HG03280 (cell line): ENCODE measurements around the gene PRSS35.
"Not testable (repeated sequence)": the region's sequence is repeated elsewhere in the genome, so short reads cannot be mapped to it uniquely, and the experiment has no call there.

Source experiments
- ATAC-seq: cut with Tn5 transposase; IDR thresholded peaks from one replicate; pipeline ENCODE4 v1.9.1; 2021; ENCODE audit warnings: mild to moderate bottlenecking, moderate library complexity; ENCODE audit not compliant: unreplicated experiment

PRSS35 gene

GRCh38 chr6:83511901-83512681 is at the start of gene PRSS35:
Gene PRSS35 (plus strand): TSS chr6:83512534. CDS start chr6:83523442, 10,908 bp downstream.
- no peak for ATAC-seq

GRCh38 chr6:83463886-83464285 is 48.4 kb upstream of the PRSS35 start:
- no peak for ATAC-seq

GRCh38 chr6:83464381-83465140 is 47.8 kb upstream of the PRSS35 start:
- no peak for ATAC-seq

DNA sequence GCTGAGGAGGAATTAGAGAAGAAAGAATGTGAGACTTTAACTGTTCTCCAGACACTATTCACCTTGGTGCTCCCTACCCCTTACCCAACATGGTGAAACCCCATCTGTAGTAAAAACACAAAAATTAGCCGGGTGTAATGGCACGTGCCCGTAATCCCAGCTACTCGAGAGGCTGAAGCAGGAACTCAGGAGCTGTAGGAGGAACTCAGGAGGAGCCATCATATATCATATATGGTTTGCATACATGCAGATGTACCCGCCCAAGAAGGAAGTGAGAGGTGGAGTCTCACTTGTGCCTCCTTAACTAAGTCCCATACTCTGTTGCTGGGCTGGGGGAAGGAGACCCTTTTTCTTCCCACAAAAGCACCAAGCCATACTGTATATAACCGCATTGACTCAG is 46.0 kb upstream of the PRSS35 start:
- no peak for ATAC-seq

DNA sequence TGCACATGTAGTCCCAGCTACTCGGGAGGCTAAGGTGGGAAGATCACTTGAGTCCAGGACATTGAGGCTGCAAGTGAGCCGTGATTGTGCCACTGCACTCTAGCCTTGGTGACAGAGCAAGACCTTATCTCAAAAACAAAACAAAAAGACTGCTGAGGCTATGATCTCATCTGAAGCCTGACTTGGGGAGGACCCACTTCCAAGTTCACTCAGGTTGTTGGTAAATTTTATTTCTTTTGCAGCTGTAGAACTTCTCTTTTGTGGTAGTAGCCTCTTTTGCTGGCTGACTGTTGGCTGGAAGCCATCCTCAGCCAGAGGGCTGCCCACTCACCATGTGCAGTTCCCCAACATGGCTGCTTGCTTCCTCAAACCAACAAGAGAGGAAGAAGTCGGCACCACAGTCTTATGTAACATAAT is 44.7 kb upstream of the PRSS35 start:
- ATAC-seq, result no peak

DNA sequence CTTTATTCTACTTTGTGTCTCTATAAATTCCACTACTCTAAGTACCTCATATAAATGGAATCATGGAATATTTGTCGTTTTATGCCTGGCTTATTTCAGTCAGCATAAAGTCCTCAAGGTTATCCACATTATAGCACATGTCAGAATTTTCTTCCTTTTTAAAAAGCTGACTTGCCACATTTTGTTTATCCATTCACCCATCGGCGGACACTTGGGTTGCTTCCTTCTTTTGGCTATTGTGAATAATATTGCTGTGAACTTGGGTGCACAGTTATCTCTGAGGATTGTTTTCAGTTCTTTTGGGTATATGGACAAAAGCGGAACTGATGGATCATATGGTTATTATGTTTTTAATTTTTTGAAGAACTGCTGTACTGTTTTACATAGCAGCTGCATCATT is 42.3 kb upstream of the PRSS35 start:
- no peak for ATAC-seq

GRCh38 chr6:83470587-83470986 is 41.7 kb upstream of the PRSS35 start:
- no peak for ATAC-seq

GRCh38 chr6:83472767-83473166 is 39.6 kb upstream of the PRSS35 start:
- ATAC-seq, result no peak

DNA sequence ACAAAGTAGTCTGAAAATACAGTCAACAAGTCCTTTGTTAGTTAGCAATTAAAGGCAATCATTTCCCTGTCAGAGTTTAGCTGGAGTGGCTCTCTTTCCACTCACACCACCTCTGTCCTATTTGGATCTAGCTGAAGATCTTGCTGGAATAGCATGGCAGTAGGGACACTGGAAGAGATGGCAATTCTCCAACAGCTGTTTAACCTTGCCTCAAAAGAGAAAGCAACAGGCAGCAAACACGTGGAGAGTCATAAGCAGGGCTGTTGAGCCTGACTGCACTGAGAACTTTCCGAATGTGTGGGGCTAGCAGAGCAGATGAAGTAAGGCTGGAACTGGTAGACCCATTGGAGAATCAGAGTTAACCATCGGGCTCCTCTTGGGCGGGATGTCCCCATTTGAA is 38.0 kb upstream of the PRSS35 start:
- ATAC-seq, result no peak

DNA sequence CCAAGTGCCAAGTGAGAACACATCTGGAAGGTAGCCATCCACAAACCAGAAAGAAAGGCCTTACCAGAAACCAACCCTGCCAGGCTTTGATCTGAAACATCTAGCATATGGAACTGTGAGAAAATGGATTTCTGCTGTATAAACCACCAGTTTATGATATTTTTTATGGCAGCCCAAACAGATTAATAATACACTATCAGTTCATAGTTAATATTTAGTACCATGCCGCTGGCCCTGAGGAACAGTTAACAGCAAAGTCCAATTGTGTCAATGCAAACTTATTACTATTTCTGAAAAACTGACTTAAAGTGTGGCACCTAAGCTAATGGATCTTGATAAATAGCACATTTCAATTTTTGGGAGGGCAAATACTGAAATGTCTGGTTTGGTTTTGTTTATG is 35.4 kb upstream of the PRSS35 start:
- no peak for ATAC-seq

DNA sequence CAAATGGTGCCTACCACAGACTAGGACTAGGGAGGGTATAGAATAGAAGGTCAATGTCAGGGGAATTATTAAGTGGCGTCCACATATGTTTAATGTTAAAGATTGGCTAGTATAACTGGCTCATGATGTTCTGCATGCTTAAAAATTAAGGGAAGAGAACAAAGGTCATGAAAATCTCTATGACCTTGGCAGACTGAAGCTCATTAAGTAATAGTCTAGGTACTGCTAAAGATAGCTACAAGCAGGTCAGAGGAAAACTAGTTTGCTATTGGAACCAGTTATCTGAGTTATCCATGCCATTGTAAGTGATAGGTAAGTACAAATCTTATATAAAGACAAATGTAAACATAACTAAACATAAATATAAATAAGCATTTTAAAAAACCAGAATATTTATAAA is 32.9 kb upstream of the PRSS35 start:
- no peak for ATAC-seq

DNA sequence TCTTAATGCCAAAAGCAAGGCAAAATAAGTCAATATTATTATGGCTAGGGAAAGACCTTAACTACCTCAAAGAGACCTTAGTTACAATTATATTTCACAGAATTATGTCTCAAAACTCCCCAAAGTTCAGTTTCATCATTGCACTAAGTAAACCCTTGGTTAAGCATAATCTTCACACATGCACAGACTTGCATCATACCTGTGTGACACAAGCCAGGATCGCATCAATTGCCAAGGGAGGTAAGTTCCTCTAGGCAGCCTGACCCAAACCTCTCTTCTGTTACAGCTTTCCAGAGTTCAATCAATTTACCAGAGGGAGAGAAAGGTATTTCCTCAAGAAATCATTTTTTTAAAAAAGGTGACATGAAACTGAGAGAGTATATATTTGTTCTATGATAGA is 31.9 kb upstream of the PRSS35 start:
- no peak for ATAC-seq

- ATAC-seq, result not testable (repeated sequence)
Measured at GRCh38 chr6:83481938-83482337, 30.4 kb upstream of the PRSS35 start.

DNA sequence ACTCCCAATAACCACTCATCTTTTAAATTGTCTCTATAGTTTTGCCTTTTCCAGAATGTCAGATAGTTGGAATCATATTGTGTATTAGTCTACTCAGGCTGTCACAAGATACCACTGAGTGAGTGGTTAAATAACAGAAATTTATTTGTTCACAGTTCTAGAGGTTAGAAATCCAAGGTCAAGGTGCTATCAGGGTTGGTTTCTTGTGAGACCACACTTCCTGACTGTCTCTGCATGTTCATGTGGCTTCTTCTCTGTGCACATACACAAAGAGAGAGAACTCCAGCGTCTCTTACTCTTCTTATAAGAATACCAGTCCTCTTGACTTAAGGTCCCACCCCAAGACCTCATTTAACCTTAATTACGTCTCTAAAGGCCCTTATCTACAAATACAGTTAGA is 23.9 kb upstream of the PRSS35 start:
- no peak for ATAC-seq

GRCh38 chr6:83488861-83489260 is 23.5 kb upstream of the PRSS35 start:
- ATAC-seq, result no peak

DNA sequence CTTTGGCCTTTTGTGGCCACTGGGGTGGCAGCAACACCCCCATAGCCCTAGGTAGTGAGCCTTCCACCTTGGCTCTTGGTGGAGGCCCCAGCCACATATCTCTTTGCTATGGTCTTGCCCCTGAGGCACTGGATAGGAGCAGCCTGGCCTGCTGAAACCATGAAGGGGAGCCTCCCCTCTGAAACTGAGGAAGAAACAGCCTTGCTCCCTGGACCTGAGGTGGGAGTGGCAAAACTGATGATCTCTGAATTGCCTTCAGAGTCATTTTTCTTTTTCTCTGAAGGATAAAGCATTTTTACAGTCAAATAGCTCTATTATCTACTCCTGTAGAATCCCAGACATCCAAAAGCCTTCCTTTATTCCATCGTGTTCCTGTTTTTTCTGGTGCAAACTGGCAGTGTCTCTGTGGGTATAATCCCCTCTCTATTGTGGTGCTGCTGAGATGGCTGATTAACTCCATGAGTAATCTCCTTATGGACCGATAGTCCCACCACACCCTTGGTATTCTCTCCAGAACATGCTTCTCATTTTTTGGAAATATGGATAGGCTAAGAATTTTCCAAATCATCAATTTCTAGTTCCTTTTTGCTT is 22.0 kb upstream of the PRSS35 start:
- no peak for ATAC-seq

- ATAC-seq, result no peak
Measured at GRCh38 chr6:83505356-83505755, 7.0 kb upstream of the PRSS35 start.

- ATAC-seq, result no peak
Measured at GRCh38 chr6:83509441-83509840, 2.9 kb upstream of the PRSS35 start.

DNA sequence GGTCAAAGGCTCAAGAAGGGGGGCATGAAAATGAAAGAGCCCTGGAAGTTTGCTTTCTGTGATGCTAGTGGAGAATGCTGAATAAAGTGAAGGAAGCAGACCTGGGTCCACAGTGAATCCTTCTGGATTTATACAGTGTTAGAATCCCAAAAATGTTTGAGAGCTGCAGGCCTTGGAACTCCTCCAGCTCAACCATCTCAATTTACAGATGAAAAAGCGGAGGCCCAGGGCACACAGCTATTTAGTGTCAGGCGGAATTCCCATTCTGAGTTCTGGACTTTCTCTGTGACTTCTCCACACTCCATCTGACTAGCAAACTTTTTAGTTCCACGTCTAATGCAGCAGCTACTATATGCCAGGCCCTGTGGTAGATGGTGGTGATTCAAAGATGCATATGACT is 1.5 kb upstream of the PRSS35 start:
- ATAC-seq, result no peak

- ATAC-seq, result no peak
Measured at GRCh38 chr6:83511266-83511665, 1.1 kb upstream of the PRSS35 start.

- peak; percentile 6 for ATAC-seq
Measured at GRCh38 chr6:83514466-83514865, 2.1 kb downstream of the PRSS35 start.
